ENCODE measurements around the gene ABCC11.

- TF ChIP-seq BHLHE40 (IDR thresholded peaks at IDR 0.05; ENCODE audit: low read depth, low read length) = no peak
- TF ChIP-seq CTCF (IDR thresholded peaks at IDR 0.05) = no peak
- no peak for TF ChIP-seq MAX (IDR thresholded peaks at IDR 0.05)
- TF ChIP-seq KDM5A (IDR thresholded peaks at IDR 0.05) = no peak
- no peak for TF ChIP-seq EP300 (IDR thresholded peaks at IDR 0.05)
- no peak for TF ChIP-seq EHMT2 (IDR thresholded peaks at IDR 0.05; ENCODE audit: low read depth)
- no peak for TF ChIP-seq ZC3H11A (IDR thresholded peaks at IDR 0.05)
- no peak for TF ChIP-seq KDM1A (IDR thresholded peaks at IDR 0.05; ENCODE audit: low read depth)
- TF ChIP-seq POLR2A (IDR thresholded peaks at IDR 0.05; ENCODE audit: low read length) = no peak
Measured at GRCh38 chr16:48128769-48129168, 118.6 kb downstream of the ABCC11 start.
